Posterior cingulate gyrus (tissue), 11 donors: ENCODE measurements around the gene AJM1.
"Not testable (repeated sequence)": the region's sequence is repeated elsewhere in the genome, so short reads cannot be mapped to it uniquely, and the experiment has no call there.

Source experiments
- DNase-seq, 10 donors: peaks; one replicate each; pipeline versions ENCODE4 v3.0.0 to v3.0.0-alpha.2; 2020 to 2021; ENCODE audit warnings: mixed read lengths in 3 of 10
- intact Hi-C: fragments of 100-400 bp; cut with DNase I; formaldehyde crosslinking; loops from one replicate; pipeline ENCODE4 v1.15.1; 2023

Gene AJM1

GRCh38 chr9:136840877-136841645, 1.2 kb upstream of the AJM1 start:
- intact Hi-C loops: loop anchor here (5.0 to 10.0 kb wide), 3 partner anchors 34 to 104 kb away; partner anchors contain the start of genes C8G, FBXW5, RABL6 and TMEM141
- DNase-seq: peak; percentile 64 to 98 (median 84)

GRCh38 chr9:136841646-136842379, 465 bp upstream of the AJM1 start:
- DNase-seq: not testable (repeated sequence)
- intact Hi-C loops: loop anchor here (5.0 to 10.0 kb wide), 3 partner anchors 35 to 103 kb away; partner anchors contain the start of genes C8G, FBXW5, RABL6 and TMEM141

- not testable (repeated sequence) for DNase-seq
- intact Hi-C loops: loop anchor here (5.0 to 10.0 kb wide), 3 partner anchors 36 to 102 kb away; partner anchors contain the start of genes C8G, FBXW5, RABL6 and TMEM141
Observed at GRCh38 chr9:136843159-136843800, 1.0 kb downstream of the AJM1 start.

GRCh38 chr9:136843801-136844740, 1.8 kb downstream of the AJM1 start:
- intact Hi-C loops: loop anchor here (5.0 to 10.0 kb wide), 3 partner anchors 37 to 101 kb away; partner anchors contain the start of genes C8G, FBXW5, RABL6 and TMEM141
- DNase-seq: peak in 2 of 10 donors; percentile 45 to 53

GRCh38 chr9:136844761-136845464, 2.6 kb downstream of the AJM1 start:
- intact Hi-C loops: loop anchor here (5.0 to 10.0 kb wide), 3 partner anchors 38 to 100 kb away; partner anchors contain the start of genes C8G, FBXW5, RABL6 and TMEM141
- no peak for DNase-seq

GRCh38 chr9:136845465-136846260, 3.4 kb downstream of the AJM1 start:
- DNase-seq: no peak
- intact Hi-C loops: loop anchor here (10.0 kb wide), 1 partner anchor 99 kb away; the partner anchor contains the start of genes C8G and FBXW5

- intact Hi-C loops: loop anchor here (10.0 kb wide), 1 partner anchor 98 kb away; the partner anchor contains the start of genes C8G and FBXW5
- DNase-seq: no peak
Observed at GRCh38 chr9:136846376-136847087, 4.3 kb downstream of the AJM1 start.

- no peak for DNase-seq
Observed at GRCh38 chr9:136847088-136847825, 5.0 kb downstream of the AJM1 start.

GRCh38 chr9:136847826-136848392, 5.6 kb downstream of the AJM1 start:
- DNase-seq: peak in 1 of 10 donors; percentile 50
- intact Hi-C loops: loop anchor here (10.0 kb wide), 1 partner anchor 97 kb away; the partner anchor contains the start of genes C8G and FBXW5

More at GRCh38 chr9:136847088-136847825, 5.0 kb downstream of the AJM1 start:
- intact Hi-C loops: loop anchor here (10.0 kb wide), 1 partner anchor 98 kb away; the partner anchor contains the start of genes C8G and FBXW5

GRCh38 chr9:136848393-136849037, 6.2 kb downstream of the AJM1 start:
- peak in 3 of 10 donors; percentile 20 to 92 (median 39) for DNase-seq
- intact Hi-C loops: loop anchor here (10.0 kb wide), 1 partner anchor 96 kb away; the partner anchor contains the start of genes C8G and FBXW5

GRCh38 chr9:136849038-136849959, 7.0 kb downstream of the AJM1 start, which contains the start of gene PHPT1:
TSS of gene PHPT1 (plus strand) at chr9:136849409. CDS start at chr9:136849431, 22 bp downstream.
- DNase-seq: peak; percentile 98 to 100 (median 99)
- intact Hi-C loops: loop anchor here (10.0 kb wide), 1 partner anchor 96 kb away; the partner anchor contains the start of genes C8G and FBXW5

- no peak for DNase-seq
- intact Hi-C loops: loop anchor here (10.0 kb wide), 1 partner anchor 95 kb away; the partner anchor contains the start of genes C8G and FBXW5
Observed at GRCh38 chr9:136849960-136850865, 7.9 kb downstream of the AJM1 start.
